NCI-H2196 treated with DMSO at 0.1 percent for 48 hours (cell line): ENCODE data around the gene HPGD.
"Not testable (repeated sequence)": the region's sequence is repeated elsewhere in the genome, so short reads cannot be mapped to it uniquely, and the experiment has no call there.

Experiments used
- DNase-seq: peaks from one replicate; lab custom pipeline; 2025; ENCODE audit not compliant: unreplicated experiment; lab: John Stamatoyannopoulos, UW

Gene HPGD

GRCh38 chr4:174528226-174528625, 5.9 kb upstream of the HPGD start:
- DNase-seq = no peak

- no peak for DNase-seq
Observed at GRCh38 chr4:174526731-174527130, 4.4 kb upstream of the HPGD start.

GRCh38 chr4:174524242-174524641, 2.0 kb upstream of the HPGD start:
- DNase-seq = no peak

- DNase-seq = no peak
Observed at GRCh38 chr4:174523025-174523693, 871 bp upstream of the HPGD start.

GRCh38 chr4:174521800-174522182, 497 bp downstream of the HPGD start:
- no peak for DNase-seq

- DNase-seq = no peak
Observed at GRCh38 chr4:174520660-174521059, 1.6 kb downstream of the HPGD start.

GRCh38 chr4:174517502-174518445, 4.5 kb downstream of the HPGD start:
- DNase-seq = no peak

- DNase-seq = no peak
Observed at GRCh38 chr4:174516794-174517193, 5.5 kb downstream of the HPGD start.

- DNase-seq = no peak
Observed at GRCh38 chr4:174516345-174516744, 5.9 kb downstream of the HPGD start.

- DNase-seq = no peak
Observed at GRCh38 chr4:174512745-174513144, 9.5 kb downstream of the HPGD start.

- DNase-seq = no peak
Observed at GRCh38 chr4:174505892-174506291, 16.4 kb downstream of the HPGD start.

GRCh38 chr4:174505007-174505406, 17.3 kb downstream of the HPGD start:
- DNase-seq = no peak

GRCh38 chr4:174503079-174503715, 19.1 kb downstream of the HPGD start:
- DNase-seq = no peak

GRCh38 chr4:174496631-174497432, 25.5 kb downstream of the HPGD start:
- no peak for DNase-seq

GRCh38 chr4:174495626-174496025, 26.7 kb downstream of the HPGD start:
- no peak for DNase-seq

- no peak for DNase-seq
Observed at GRCh38 chr4:174494726-174495125, 27.6 kb downstream of the HPGD start.

- no peak for DNase-seq
Observed at GRCh38 chr4:174494146-174494545, 28.1 kb downstream of the HPGD start.

- DNase-seq = no peak
Observed at GRCh38 chr4:174490451-174490961, 31.8 kb downstream of the HPGD start.

- not testable (repeated sequence) for DNase-seq
Observed at GRCh38 chr4:174488368-174488767, 33.9 kb downstream of the HPGD start.

GRCh38 chr4:174485025-174485424, 37.3 kb downstream of the HPGD start:
- no peak for DNase-seq

GRCh38 chr4:174483792-174484191, 38.5 kb downstream of the HPGD start:
- DNase-seq = no peak
